Panc1 (cell line): ENCODE results near the gene MGAT4A. TPM values are rescaled to one million over a fixed set of nuclear protein-coding genes. Genes with fewer than 3 reads are reported as not detected.

ENCODE experiments used
- ATAC-seq: fragments of 200-7000 bp; cut with Tn5 transposase; 2 replicates; pipeline ENCODE4 v1.9.1; 2020; ENCODE audit warnings: mild to moderate bottlenecking, moderate library complexity
- BruUV-seq: library from RNA; stranded (reverse); fragments of 400-500 nt; replicated peaks from 2 replicates; lab custom pipeline; 2021; lab: Mats Ljungman, UMichigan
- CTCF ChIA-PET: fragments of 300-600 bp; sonication (Branson Sonifier 250); formaldehyde crosslinking; loops from one replicate; lab custom pipeline; 2022; ENCODE audit warnings: antibody characterized with exemption; lab: Charles Lee
- POLR2A ChIA-PET: fragments of 300-600 bp; sonication (Branson Sonifier 250); formaldehyde crosslinking; loops from one replicate; lab custom pipeline; 2022; ENCODE audit warnings: antibody characterized with exemption; lab: Charles Lee
- DNase-seq: peaks from one replicate; pipeline ENCODE4 v3.0.0-alpha.2; 2010; ENCODE audit warnings: low read depth, low spot score
- H3K27ac ChIP-seq: 2 replicates; pipeline ENCODE4 v1.5.1; 2011; ENCODE audit warnings: mild to moderate bottlenecking, low read length, inconsistent platforms
- H3K27me3 ChIP-seq: fragments of 200-500 bp; sonication (Bioruptor generic); 2 replicates; pipeline ENCODE4 v1.6.0; 2014; ENCODE audit warnings: low read length, inconsistent platforms; ENCODE audit not compliant: control insufficient read depth, insufficient read depth
- H3K36me3 ChIP-seq: fragments of 200-500 bp; sonication (Bioruptor generic); 2 replicates; pipeline ENCODE4 v1.5.1; 2014; ENCODE audit warnings: inconsistent platforms, mild to moderate bottlenecking, low read length, moderate library complexity; ENCODE audit not compliant: control insufficient read depth, insufficient read depth
- H3K4me1 ChIP-seq: 2 replicates; pipeline ENCODE4 v1.5.1; 2011; ENCODE audit warnings: inconsistent platforms, mild to moderate bottlenecking, low read length, moderate library complexity; ENCODE audit not compliant: control insufficient read depth, insufficient read depth
- H3K4me3 ChIP-seq, 2 experiments: 2 replicates each; pipeline ENCODE4 v1.5.1; 2011 to 2012; ENCODE audit warnings: low read depth in 2 of 2, low read length in 2 of 2, mild to moderate bottlenecking in 2 of 2, inconsistent platforms in 1 of 2, moderate library complexity in 1 of 2
- H3K9me3 ChIP-seq: fragments of 200-500 bp; sonication (Bioruptor generic); 2 replicates; pipeline ENCODE4 v1.5.1; 2014; ENCODE audit warnings: low read depth, mild to moderate bottlenecking, inconsistent platforms, low read length, moderate library complexity; ENCODE audit not compliant: control insufficient read depth, insufficient read depth
- CTCF ChIP-seq: fragments of 450-650 bp; IDR thresholded peaks from 2 replicates; pipeline ENCODE4 v1.5.1; 2017; ENCODE audit warnings: mild to moderate bottlenecking
- POLR2AphosphoS5 ChIP-seq: IDR thresholded peaks from 2 replicates; pipeline ENCODE4 v1.6.1; 2012; ENCODE audit warnings: mild to moderate bottlenecking, low read depth, low read length, moderate library complexity
- REST ChIP-seq, 2 experiments: IDR thresholded peaks; 2 replicates each; pipeline ENCODE4 v1.6.1; 2011 to 2012; ENCODE audit warnings: low read depth in 2 of 2, control low read depth in 1 of 2, low read length in 1 of 2, mild to moderate bottlenecking in 1 of 2, moderate library complexity in 1 of 2; ENCODE audit not compliant: insufficient read depth in 1 of 2
- SIN3A ChIP-seq: IDR thresholded peaks from 2 replicates; pipeline ENCODE4 v1.6.1; 2012; ENCODE audit warnings: low read depth, mild to moderate bottlenecking, low read length, moderate library complexity, borderline replicate concordance; ENCODE audit not compliant: insufficient read depth
- TCF7L2 ChIP-seq: IDR thresholded peaks from 2 replicates; pipeline ENCODE4 v1.6.1; 2011; ENCODE audit warnings: mild to moderate bottlenecking, low read depth, low read length, inconsistent platforms
- in situ Hi-C: cut with HindIII; loops from 2 replicates; pipeline ENCODE4 v1.10.0; 2016; ENCODE audit warnings: low sequenced_read_pairs, low pct_unique_long_range_greater_than_20kb
- intact Hi-C: fragments of 100-400 bp; cut with micrococcal nuclease; formaldehyde crosslinking; loops from one replicate; pipeline ENCODE4 v1.10.0; 2022; ENCODE audit not compliant: unreplicated experiment
- total RNA-seq: library from RNA; stranded (reverse); gene quantifications from one replicate; pipeline ENCODE4 v1.2.1, GENCODE V29; 2021; ENCODE audit not compliant: unreplicated experiment

The MGAT4A gene
- total RNA-seq, 1 experiment from 2014 or later, result 4.4 TPM

- no peak for TF ChIP-seq CTCF
- in situ Hi-C loops (no loop called here), intact Hi-C loops (no loop called here)
- POLR2A ChIA-PET, result no interaction called here
- ATAC-seq (no peak), DNase-seq (no peak)
- H3K9me3 ChIP-seq, result no peaks in the 10 kb centered on the region
- H3K4me1 ChIP-seq, result no peaks in the 10 kb centered on the region
- CTCF ChIA-PET, result no interaction called here
- H3K27ac ChIP-seq, result no peak overlapping the region
- no TSS peak for BruUV-seq
- H3K4me3 ChIP-seq, result no peak overlapping the region
- H3K27me3 ChIP-seq, result no peaks in the 10 kb centered on the region
- H3K36me3 ChIP-seq, result no peaks in the 10 kb centered on the region
Observed at GRCh38 chr2:98695255-98695654, 35.7 kb downstream of the MGAT4A start.

- Histone ChIP-seq H3K4me3 (no peak overlapping the region), H3K9me3 (no peaks in the 10 kb centered on the region), H3K27ac (no peak overlapping the region), H3K36me3 (no peaks in the 10 kb centered on the region), H3K27me3 (0 out of 2 replicates have a peak, but pooled peaks cover 3% of the 10 kb centered on the region), H3K4me1 (no peaks in the 10 kb centered on the region)
- BruUV-seq, result no TSS peak
- CTCF ChIA-PET, result no interaction called here
- TF ChIP-seq SIN3A (no peak), REST (IDR thresholded peaks at IDR 0.05; ENCODE audit: insufficient read depth in 1 of 2, low read depth in 2 of 2, low read length in 1 of 2) (no peak), TCF7L2 (no peak), POLR2AphosphoS5 (no peak), CTCF (no peak)
- ATAC-seq, result no peak
- in situ Hi-C loops (no loop called here), intact Hi-C loops (no loop called here)
- POLR2A ChIA-PET, result no interaction called here
- no peak for DNase-seq
Observed at GRCh38 chr2:98693477-98693876, 37.5 kb downstream of the MGAT4A start.
